ENCODE results near the gene CLEC20A. TPM values are rescaled to one million over a fixed set of nuclear protein-coding genes. Genes with fewer than 3 reads are reported as not detected.

The CLEC20A gene
- total and polyA plus RNA-seq, 2 experiments from 2014 or later = not detected

DNA sequence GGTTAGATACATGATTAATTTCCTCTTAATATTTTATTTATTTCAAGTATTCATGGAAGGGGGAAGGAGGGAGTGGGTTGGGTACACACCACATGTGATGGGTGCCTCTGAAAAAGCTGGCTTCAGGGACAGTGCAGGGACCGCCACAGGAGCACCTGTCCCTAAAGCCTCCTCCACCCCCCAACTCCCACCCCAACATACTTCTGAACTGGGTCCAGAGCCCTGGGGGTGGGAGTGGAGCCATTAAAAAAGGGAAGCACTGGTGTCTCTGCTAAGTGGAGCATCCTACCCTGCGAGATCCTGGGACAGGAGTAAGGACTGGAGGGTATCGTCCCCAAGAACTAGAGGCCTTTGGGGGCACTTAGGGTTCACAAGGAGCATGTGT, 5.6 kb upstream of the CLEC20A start:
- no peaks in the 10 kb centered on the region for H3K36me3 ChIP-seq (ENCODE audit: low read depth)
- TF ChIP-seq EZH2phosphoT487 (IDR thresholded peaks at IDR 0.05; ENCODE audit: insufficient read depth, low read depth) = no peak
- no peak for TF ChIP-seq EZH2 (IDR thresholded peaks at IDR 0.05; ENCODE audit: insufficient read depth, poor library complexity, severe bottlenecking)
- no peaks in the 10 kb centered on the region for H3K9me3 ChIP-seq (ENCODE audit: low read depth)
- H3K27ac ChIP-seq = no peak overlapping the region
- no peak for DNase-seq
- in situ Hi-C loops (cut with MboI) = no loop called here
- H3F3A ChIP-seq (ENCODE audit: insufficient read depth) = no peaks in the 10 kb centered on the region
- H3K4me2 ChIP-seq (ENCODE audit: unreplicated experiment) = no peak overlapping the region
- H3K27me3 ChIP-seq (replicated peaks; ENCODE audit: insufficient read depth) = no peaks in the 10 kb centered on the region
- no peak overlapping the region for H3K4me3 ChIP-seq
- no peaks in the 10 kb centered on the region for H4K20me1 ChIP-seq (ENCODE audit: insufficient read depth)
- 68 to 72% methylated on average over 3 of the region's 3 CpGs for WGBS, 2 experiments (ENCODE audit: low coverage in 1 of 2, low lambda C conversion rate in 2 of 2, missing lambda C conversion rate in 2 of 2)
- H2AFZ ChIP-seq = no peak overlapping the region
- no peaks in the 10 kb centered on the region for H3K4me1 ChIP-seq (ENCODE audit: insufficient read depth)
- no peak overlapping the region for H3K9ac ChIP-seq
- no peaks in the 10 kb centered on the region for H3K79me2 ChIP-seq (ENCODE audit: insufficient read depth)
- H3K9me2 ChIP-seq (ENCODE audit: insufficient read depth) = no peaks in the 10 kb centered on the region

DNA sequence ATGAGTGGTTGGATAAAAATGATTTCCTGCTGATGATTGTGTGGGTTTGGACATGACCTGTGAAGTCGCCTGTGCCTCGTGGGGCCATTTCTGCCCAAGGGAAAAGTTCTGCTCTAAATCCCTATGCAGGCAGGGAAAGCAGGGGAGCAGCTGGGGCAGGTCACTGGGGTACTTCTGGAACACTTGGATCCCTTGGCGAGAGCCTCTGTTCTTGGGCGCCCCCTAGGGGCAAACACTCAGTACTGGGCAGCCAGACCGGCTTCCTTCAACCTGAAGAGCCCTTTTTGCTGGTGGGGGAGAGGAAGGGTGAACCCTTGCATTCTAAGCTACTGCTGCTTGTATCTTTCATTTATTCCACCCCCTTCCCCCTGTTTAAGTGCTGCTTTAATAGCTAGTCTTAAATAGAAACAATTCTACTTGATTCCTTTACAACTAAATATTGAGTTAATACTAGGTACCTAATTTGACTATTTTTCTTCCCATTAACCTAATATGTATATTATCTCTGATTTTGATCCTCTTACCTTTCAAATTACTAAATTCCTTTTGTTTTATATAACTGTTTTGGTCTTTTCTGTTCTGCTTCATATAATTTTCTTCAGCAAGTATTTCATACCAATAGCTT, 5.1 kb upstream of the CLEC20A start:
- Histone ChIP-seq H4K20me1 (ENCODE audit: insufficient read depth) (no peaks in the 10 kb centered on the region), H2AFZ (no peak overlapping the region), H3K79me2 (ENCODE audit: insufficient read depth) (no peaks in the 10 kb centered on the region), H3K4me1 (ENCODE audit: insufficient read depth) (no peaks in the 10 kb centered on the region), H3K4me3 (no peak overlapping the region), H3F3A (ENCODE audit: insufficient read depth) (no peaks in the 10 kb centered on the region), H3K36me3 (ENCODE audit: low read depth) (no peaks in the 10 kb centered on the region), H3K9me3 (ENCODE audit: low read depth) (no peaks in the 10 kb centered on the region), H3K4me2 (ENCODE audit: unreplicated experiment) (no peak overlapping the region), H3K27ac (no peak overlapping the region), H3K9me2 (ENCODE audit: insufficient read depth) (no peaks in the 10 kb centered on the region), H3K9ac (no peak overlapping the region), H3K27me3 (replicated peaks; ENCODE audit: insufficient read depth) (no peaks in the 10 kb centered on the region)
- 19% methylated on average over 5 of the region's 5 CpGs for WGBS, 2 experiments (ENCODE audit: low coverage in 1 of 2, low lambda C conversion rate in 2 of 2, missing lambda C conversion rate in 2 of 2)
- DNase-seq = peak; percentile 71
- TF ChIP-seq EZH2 (IDR thresholded peaks at IDR 0.05; ENCODE audit: insufficient read depth, poor library complexity, severe bottlenecking) (no peak), EZH2phosphoT487 (IDR thresholded peaks at IDR 0.05; ENCODE audit: insufficient read depth, low read depth) (no peak)
- in situ Hi-C loops (cut with MboI) = no loop called here

GRCh38 chr1:178500936-178501554, 4.3 kb upstream of the CLEC20A start:
- Histone ChIP-seq H3K4me2 (ENCODE audit: unreplicated experiment) (no peak overlapping the region), H3K79me2 (ENCODE audit: insufficient read depth) (no peaks in the 10 kb centered on the region), H3K4me3 (no peak overlapping the region), H3K9ac (no peak overlapping the region), H3K9me3 (ENCODE audit: low read depth) (no peaks in the 10 kb centered on the region), H3F3A (ENCODE audit: insufficient read depth) (no peaks in the 10 kb centered on the region), H2AFZ (no peak overlapping the region), H3K9me2 (ENCODE audit: insufficient read depth) (no peaks in the 10 kb centered on the region), H3K4me1 (ENCODE audit: insufficient read depth) (no peaks in the 10 kb centered on the region), H3K36me3 (ENCODE audit: low read depth) (no peaks in the 10 kb centered on the region), H3K27ac (no peak overlapping the region), H3K27me3 (replicated peaks; ENCODE audit: insufficient read depth) (no peaks in the 10 kb centered on the region), H4K20me1 (ENCODE audit: insufficient read depth) (no peaks in the 10 kb centered on the region)
- 80 to 81% methylated on average over 10 of the region's 10 CpGs for WGBS, 2 experiments (ENCODE audit: low coverage in 1 of 2, low lambda C conversion rate in 2 of 2, missing lambda C conversion rate in 2 of 2)
- in situ Hi-C loops (cut with MboI) = no loop called here
- no peak for DNase-seq
- TF ChIP-seq EZH2phosphoT487 (IDR thresholded peaks at IDR 0.05; ENCODE audit: insufficient read depth, low read depth) = no peak
- TF ChIP-seq EZH2 (IDR thresholded peaks at IDR 0.05; ENCODE audit: insufficient read depth, poor library complexity, severe bottlenecking) = no peak

DNA sequence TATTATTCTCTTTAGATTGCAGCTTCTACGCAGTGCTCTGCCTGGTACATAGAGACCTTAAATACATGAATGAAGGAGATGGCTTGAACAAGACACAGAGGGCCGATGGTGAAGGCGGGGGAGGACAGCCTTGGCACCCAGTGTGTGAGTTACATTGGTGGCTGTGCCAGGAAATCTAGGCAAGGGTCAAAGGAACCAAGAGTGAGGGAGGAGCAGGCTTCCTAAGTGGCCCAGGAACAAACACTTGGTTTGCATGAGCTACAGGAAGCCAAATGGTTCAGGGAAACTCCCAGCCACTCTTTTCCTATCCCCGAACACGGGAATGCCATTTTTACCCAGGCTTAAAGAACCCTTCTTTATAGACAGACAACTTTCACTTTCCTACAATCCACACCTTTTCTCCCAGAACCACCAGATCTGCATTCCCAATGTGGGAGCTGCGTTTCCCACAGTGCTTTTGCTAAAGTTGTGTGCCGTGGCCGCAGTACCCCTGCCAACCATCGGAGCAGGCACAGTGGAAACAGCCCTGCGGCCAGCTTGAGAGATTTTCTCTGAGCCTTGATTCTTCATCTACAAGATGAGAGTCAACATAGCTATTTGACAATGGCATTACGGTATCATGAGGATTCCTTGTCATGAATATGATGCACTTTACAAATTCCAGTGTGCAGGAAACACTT, 3.5 kb upstream of the CLEC20A start:
- WGBS, 2 experiments (ENCODE audit: low coverage in 1 of 2, low lambda C conversion rate in 2 of 2, missing lambda C conversion rate in 2 of 2) = 70 to 76% methylated on average over 11 of the region's 11 CpGs
- peak; percentile 18 for DNase-seq

More for the DNA sequence above, 3.5 kb upstream of the CLEC20A start:
- in situ Hi-C loops (cut with MboI) = no loop called here
- H3K27ac ChIP-seq = no peak overlapping the region
- H3K27me3 ChIP-seq (replicated peaks; ENCODE audit: insufficient read depth) = no peaks in the 10 kb centered on the region
- H3K4me3 ChIP-seq = no peak overlapping the region
- H3K79me2 ChIP-seq (ENCODE audit: insufficient read depth) = no peaks in the 10 kb centered on the region
- no peaks in the 10 kb centered on the region for H3K4me1 ChIP-seq (ENCODE audit: insufficient read depth)
- TF ChIP-seq EZH2 (IDR thresholded peaks at IDR 0.05; ENCODE audit: insufficient read depth, poor library complexity, severe bottlenecking) (no peak), EZH2phosphoT487 (IDR thresholded peaks at IDR 0.05; ENCODE audit: insufficient read depth, low read depth) (no peak)
- H4K20me1 ChIP-seq (ENCODE audit: insufficient read depth) = no peaks in the 10 kb centered on the region
- no peaks in the 10 kb centered on the region for H3K9me2 ChIP-seq (ENCODE audit: insufficient read depth)
- H3K4me2 ChIP-seq (ENCODE audit: unreplicated experiment) = no peak overlapping the region
- H3F3A ChIP-seq (ENCODE audit: insufficient read depth) = no peaks in the 10 kb centered on the region
- H2AFZ ChIP-seq = no peak overlapping the region
- H3K36me3 ChIP-seq (ENCODE audit: low read depth) = no peaks in the 10 kb centered on the region
- H3K9me3 ChIP-seq (ENCODE audit: low read depth) = no peaks in the 10 kb centered on the region
- H3K9ac ChIP-seq = no peak overlapping the region
